SH-SY5Y (cell line): Measurements from ENCODE around the gene HLA-DOB.

ENCODE experiments used
- GATA2 ChIP-seq: IDR thresholded peaks from 2 replicates; pipeline ENCODE4 v1.6.1; 2011; ENCODE audit warnings: mild to moderate bottlenecking, low read depth, low read length
- GATA3 ChIP-seq: IDR thresholded peaks from 2 replicates; pipeline ENCODE4 v1.6.1; 2011; ENCODE audit warnings: low read depth, mild to moderate bottlenecking, low read length, moderate library complexity

- TF ChIP-seq GATA2 (no peak), GATA3 (no peak)
These were observed 52.8 kb downstream of the HLA-DOB start for GRCh38 chr6:32764048-32764447.
